GM20000 (cell line): ENCODE data around the gene AGBL5.
A peak's percentile ranks its signal among the peaks of the same experiment; 100 is the strongest.

Experiments
- DNase-seq: peaks from one replicate; pipeline ENCODE4 v3.0.0; 2012; ENCODE audit warnings: low spot score
- TF ChIP-seq, protein P1 (sequence below): IDR thresholded peaks from 2 replicates; pipeline ENCODE4 v1.5.1; 2012; ENCODE audit warnings: mild to moderate bottlenecking, control low read depth; ENCODE audit errors: extremely low read depth, missing control alignments

AGBL5 gene

DNA sequence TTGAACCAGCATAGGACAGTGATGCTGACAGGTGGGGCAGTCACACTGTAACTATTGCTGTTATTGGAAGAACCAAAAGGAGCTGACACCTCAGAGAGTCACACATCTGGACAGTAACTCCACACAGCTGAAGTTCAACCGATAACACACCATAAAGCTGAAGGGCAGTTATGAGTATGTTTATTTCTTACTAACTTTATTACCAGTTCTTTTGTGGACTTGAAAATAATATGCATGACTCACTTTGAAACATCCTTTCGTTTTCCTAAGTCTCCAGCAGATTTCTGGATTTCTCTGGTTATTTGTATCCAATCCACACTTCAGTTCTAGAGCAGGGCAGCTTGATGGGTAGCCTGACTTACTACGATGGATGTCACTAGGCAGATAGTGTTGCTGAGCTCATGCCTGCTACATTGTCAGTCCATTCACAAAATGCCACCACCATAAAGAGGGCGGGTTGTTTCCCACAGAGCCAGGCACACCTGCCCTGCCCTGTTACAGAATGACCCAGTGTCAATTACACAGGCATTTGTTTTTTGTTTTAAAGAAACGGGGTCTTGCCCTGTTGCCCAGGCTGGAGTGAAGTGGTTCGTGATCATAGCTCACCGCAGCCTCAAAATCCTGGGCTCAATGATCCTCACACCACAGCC, 8.4 kb upstream of the AGBL5 start:
- TF ChIP-seq, protein P1, sequence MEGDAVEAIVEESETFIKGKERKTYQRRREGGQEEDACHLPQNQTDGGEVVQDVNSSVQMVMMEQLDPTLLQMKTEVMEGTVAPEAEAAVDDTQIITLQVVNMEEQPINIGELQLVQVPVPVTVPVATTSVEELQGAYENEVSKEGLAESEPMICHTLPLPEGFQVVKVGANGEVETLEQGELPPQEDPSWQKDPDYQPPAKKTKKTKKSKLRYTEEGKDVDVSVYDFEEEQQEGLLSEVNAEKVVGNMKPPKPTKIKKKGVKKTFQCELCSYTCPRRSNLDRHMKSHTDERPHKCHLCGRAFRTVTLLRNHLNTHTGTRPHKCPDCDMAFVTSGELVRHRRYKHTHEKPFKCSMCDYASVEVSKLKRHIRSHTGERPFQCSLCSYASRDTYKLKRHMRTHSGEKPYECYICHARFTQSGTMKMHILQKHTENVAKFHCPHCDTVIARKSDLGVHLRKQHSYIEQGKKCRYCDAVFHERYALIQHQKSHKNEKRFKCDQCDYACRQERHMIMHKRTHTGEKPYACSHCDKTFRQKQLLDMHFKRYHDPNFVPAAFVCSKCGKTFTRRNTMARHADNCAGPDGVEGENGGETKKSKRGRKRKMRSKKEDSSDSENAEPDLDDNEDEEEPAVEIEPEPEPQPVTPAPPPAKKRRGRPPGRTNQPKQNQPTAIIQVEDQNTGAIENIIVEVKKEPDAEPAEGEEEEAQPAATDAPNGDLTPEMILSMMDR, result no peak
- no peak for DNase-seq

DNA sequence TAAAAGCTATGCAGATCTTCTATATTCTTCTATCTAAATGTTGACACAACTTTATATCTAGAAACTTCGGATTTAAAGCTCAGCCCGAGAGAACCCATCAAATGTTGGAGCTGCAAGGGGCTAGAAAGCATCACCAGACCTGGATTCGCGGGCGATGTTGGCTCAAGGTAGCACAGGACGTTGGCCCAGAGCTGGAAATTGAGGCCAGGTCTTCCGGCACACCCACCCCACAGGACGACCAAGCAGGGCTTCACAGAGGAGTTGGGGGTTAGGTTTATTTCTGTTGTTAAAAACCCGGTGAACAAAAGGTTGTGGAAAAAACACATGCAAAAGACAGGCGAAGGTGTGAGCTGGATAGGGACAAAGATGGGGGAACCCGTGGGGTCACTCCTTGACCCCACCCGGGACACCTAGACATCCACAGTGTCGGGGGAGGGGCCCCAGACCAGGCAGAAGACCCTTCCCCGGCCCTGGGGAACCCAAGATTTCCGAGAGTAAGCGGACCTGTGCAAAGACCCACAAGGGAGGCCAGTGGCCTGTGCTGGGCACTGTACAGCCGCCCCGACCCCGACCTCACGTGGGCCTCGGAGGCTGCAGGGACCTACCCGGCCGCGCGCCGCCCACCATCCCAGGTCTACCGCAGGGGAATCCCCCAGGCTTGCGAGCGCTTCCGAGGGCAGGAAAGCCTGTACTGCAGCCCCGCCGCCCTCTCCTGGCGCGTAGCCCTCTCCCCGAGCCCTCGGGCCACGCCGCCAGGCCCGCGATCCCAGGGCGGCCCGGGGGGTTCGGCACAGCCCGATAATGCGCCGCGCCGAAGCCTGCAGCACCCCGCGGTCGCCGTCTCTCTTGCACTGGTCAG, 1.8 kb upstream of the AGBL5 start:
- TF ChIP-seq, protein P1, result no peak
- DNase-seq, result peak; percentile 82

DNA sequence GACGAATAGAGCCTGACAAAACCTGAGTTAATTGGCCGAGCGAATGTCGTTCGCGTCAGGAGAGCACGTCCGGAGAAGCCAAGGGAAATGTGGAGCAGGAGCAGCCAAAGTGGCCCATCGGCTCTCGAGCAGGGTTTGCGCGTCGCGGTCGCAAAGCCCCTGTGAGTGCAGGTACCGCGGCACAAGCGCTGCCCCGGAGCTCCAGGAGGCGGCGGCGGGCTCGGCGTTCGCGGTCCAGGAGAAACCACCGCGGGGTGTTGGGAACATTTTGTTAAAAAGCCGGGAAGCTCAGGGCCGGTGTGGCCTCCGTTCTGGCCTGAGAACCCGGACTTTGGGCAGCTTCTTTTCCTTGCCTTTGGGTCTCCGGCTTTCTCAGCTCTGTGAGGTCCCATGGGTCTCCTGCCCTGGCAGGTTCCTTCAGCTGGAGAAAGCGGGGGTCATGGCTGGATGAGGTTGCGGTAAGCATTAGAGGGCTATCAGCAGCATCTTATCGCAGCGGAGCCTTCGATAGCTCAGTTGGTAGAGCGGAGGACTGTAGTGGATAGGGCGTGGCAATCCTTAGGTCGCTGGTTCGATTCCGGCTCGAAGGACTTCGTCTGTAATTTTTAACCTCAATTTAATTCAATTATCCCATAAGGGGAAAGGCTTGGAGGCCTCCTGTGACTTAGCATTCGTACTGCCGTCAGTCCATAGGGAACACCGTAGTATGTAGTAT, 1.0 kb upstream of the AGBL5 start:
- TF ChIP-seq, protein P1, result no peak
- peak; percentile 90 for DNase-seq

- TF ChIP-seq, protein P1, result no peak
These were observed 606 bp downstream of the AGBL5 start for GRCh38 chr2:27051902-27052645.

GRCh38 chr2:27053321-27053720, 1.9 kb downstream of the AGBL5 start:
- TF ChIP-seq, protein P1, result no peak
- no peak for DNase-seq

More at GRCh38 chr2:27051902-27052645, 606 bp downstream of the AGBL5 start:
- no peak for DNase-seq

- no peak for DNase-seq
- TF ChIP-seq, protein P1, result no peak
These were observed 2.3 kb downstream of the AGBL5 start for GRCh38 chr2:27053776-27054175.

DNA sequence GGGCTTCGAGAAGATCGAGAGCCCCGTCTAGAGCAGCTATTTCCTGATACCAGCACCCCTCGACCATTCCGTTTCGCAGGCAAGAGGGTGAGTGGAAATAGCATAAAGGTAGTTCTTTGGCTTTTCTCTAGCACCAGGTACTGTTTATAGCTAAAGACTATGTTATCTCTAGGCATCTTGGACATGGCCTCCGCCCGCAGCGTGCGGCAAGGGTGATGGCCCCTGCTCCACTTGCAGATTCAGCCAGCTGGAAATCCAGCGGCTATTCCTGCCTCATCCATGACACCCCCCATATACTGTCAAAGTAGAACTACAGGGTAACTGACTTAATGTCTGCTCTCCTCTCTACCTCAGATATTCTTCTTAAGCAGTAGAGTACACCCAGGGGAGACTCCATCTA, 3.3 kb downstream of the AGBL5 start:
- no peak for DNase-seq
- TF ChIP-seq, protein P1, result no peak
